IPS-18a (cell line): Measurements from ENCODE around the gene FOXD4.
"Not testable (repeated sequence)": the region's sequence is repeated elsewhere in the genome, so short reads cannot be mapped to it uniquely, and the experiment has no call there.

Experiments used
- H3K27ac ChIP-seq: one replicate; pipeline ENCODE4 v1.5.1; 2013; ENCODE audit warnings: low read length
- H3K27me3 ChIP-seq: one replicate; pipeline ENCODE4 v1.6.1; 2013; ENCODE audit warnings: mild to moderate bottlenecking, low read length; ENCODE audit not compliant: control insufficient read depth, insufficient read depth
- H3K36me3 ChIP-seq: one replicate; pipeline ENCODE4 v1.6.1; 2013; ENCODE audit warnings: low read depth, low read length; ENCODE audit not compliant: control insufficient read depth
- H3K4me1 ChIP-seq: one replicate; pipeline ENCODE4 v1.6.1; 2013; ENCODE audit warnings: low read depth, low read length; ENCODE audit not compliant: control insufficient read depth
- H3K4me3 ChIP-seq: one replicate; pipeline ENCODE4 v1.5.1; 2013; ENCODE audit warnings: low read length
- H3K9ac ChIP-seq: one replicate; pipeline ENCODE4 v1.6.1; 2013; ENCODE audit warnings: mild to moderate bottlenecking, low read length, moderate library complexity
- H3K9me3 ChIP-seq: one replicate; pipeline ENCODE4 v1.6.1; 2013; ENCODE audit warnings: low read depth, low read length; ENCODE audit not compliant: control insufficient read depth

Gene FOXD4

GRCh38 chr9:117995-118467 lies at the start of gene FOXD4:
Gene FOXD4 (minus strand): TSS chr9:118417. CDS start chr9:118119, 298 bp downstream.
- H3K36me3 ChIP-seq, H3K27ac ChIP-seq, H3K9me3 ChIP-seq, H3K4me1 ChIP-seq, H3K9ac ChIP-seq: not testable (repeated sequence)
- Histone ChIP-seq H3K4me3 (peak within 1 kb of the TSS; percentile 24), H3K27me3 (peaks cover 56% of the 10 kb centered on the region)

GRCh38 chr9:159871-160270 lies 41.7 kb upstream of the FOXD4 start:
- not testable (repeated sequence) for H3K4me1 ChIP-seq, H3K9ac ChIP-seq, H3K4me3 ChIP-seq, H3K9me3 ChIP-seq, H3K27me3 ChIP-seq, H3K36me3 ChIP-seq, H3K27ac ChIP-seq

GRCh38 chr9:151173-151572 lies 33.0 kb upstream of the FOXD4 start:
- not testable (repeated sequence) for H3K9ac ChIP-seq, H3K4me3 ChIP-seq, H3K36me3 ChIP-seq, H3K27ac ChIP-seq, H3K4me1 ChIP-seq, H3K9me3 ChIP-seq, H3K27me3 ChIP-seq

- not testable (repeated sequence) for H3K9me3 ChIP-seq, H3K36me3 ChIP-seq, H3K9ac ChIP-seq, H3K27ac ChIP-seq, H3K27me3 ChIP-seq, H3K4me3 ChIP-seq, H3K4me1 ChIP-seq
Measured at GRCh38 chr9:139880-140279, 21.7 kb upstream of the FOXD4 start.

GRCh38 chr9:117144-117994 lies 848 bp downstream of the FOXD4 start:
- H3K36me3 ChIP-seq, H3K4me3 ChIP-seq, H3K27ac ChIP-seq, H3K9me3 ChIP-seq, H3K9ac ChIP-seq, H3K4me1 ChIP-seq: not testable (repeated sequence)
- peaks cover 63% of the 10 kb centered on the region for H3K27me3 ChIP-seq

GRCh38 chr9:116239-117077 lies 1.8 kb downstream of the FOXD4 start:
- H3K9ac ChIP-seq, H3K27ac ChIP-seq, H3K4me1 ChIP-seq, H3K4me3 ChIP-seq, H3K36me3 ChIP-seq, H3K9me3 ChIP-seq: not testable (repeated sequence)
- H3K27me3 ChIP-seq, result peaks cover 72% of the 10 kb centered on the region

- H3K4me3 ChIP-seq, H3K27ac ChIP-seq, H3K4me1 ChIP-seq, H3K9me3 ChIP-seq, H3K9ac ChIP-seq, H3K36me3 ChIP-seq: not testable (repeated sequence)
- H3K27me3 ChIP-seq, result peaks cover 85% of the 10 kb centered on the region
Measured at GRCh38 chr9:115118-115451, 3.1 kb downstream of the FOXD4 start.

- not testable (repeated sequence) for H3K9ac ChIP-seq, H3K27ac ChIP-seq, H3K4me1 ChIP-seq, H3K36me3 ChIP-seq, H3K9me3 ChIP-seq
- peak overlapping the region; percentile 37 for H3K4me3 ChIP-seq
- H3K27me3 ChIP-seq, result peaks cover 91% of the 10 kb centered on the region
Measured at GRCh38 chr9:114267-115117, 3.7 kb downstream of the FOXD4 start.

GRCh38 chr9:113468-114266 lies 4.5 kb downstream of the FOXD4 start:
- Histone ChIP-seq H3K4me3 (peak overlapping the region; percentile 37), H3K27me3 (peaks cover 98% of the 10 kb centered on the region)
- not testable (repeated sequence) for H3K27ac ChIP-seq, H3K9me3 ChIP-seq, H3K4me1 ChIP-seq, H3K9ac ChIP-seq, H3K36me3 ChIP-seq

GRCh38 chr9:112589-113467 lies 5.4 kb downstream of the FOXD4 start:
- not testable (repeated sequence) for H3K9me3 ChIP-seq, H3K36me3 ChIP-seq, H3K9ac ChIP-seq, H3K27ac ChIP-seq, H3K4me1 ChIP-seq, H3K4me3 ChIP-seq
- H3K27me3 ChIP-seq, result peaks cover 98% of the 10 kb centered on the region
